ENCODE results near the gene S1PR5.

- TF ChIP-seq, protein P1, sequence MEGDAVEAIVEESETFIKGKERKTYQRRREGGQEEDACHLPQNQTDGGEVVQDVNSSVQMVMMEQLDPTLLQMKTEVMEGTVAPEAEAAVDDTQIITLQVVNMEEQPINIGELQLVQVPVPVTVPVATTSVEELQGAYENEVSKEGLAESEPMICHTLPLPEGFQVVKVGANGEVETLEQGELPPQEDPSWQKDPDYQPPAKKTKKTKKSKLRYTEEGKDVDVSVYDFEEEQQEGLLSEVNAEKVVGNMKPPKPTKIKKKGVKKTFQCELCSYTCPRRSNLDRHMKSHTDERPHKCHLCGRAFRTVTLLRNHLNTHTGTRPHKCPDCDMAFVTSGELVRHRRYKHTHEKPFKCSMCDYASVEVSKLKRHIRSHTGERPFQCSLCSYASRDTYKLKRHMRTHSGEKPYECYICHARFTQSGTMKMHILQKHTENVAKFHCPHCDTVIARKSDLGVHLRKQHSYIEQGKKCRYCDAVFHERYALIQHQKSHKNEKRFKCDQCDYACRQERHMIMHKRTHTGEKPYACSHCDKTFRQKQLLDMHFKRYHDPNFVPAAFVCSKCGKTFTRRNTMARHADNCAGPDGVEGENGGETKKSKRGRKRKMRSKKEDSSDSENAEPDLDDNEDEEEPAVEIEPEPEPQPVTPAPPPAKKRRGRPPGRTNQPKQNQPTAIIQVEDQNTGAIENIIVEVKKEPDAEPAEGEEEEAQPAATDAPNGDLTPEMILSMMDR (IDR thresholded peaks at IDR 0.05): no peak
- no peak for TF ChIP-seq POLR2A (IDR thresholded peaks at IDR 0.05)
Measured at GRCh38 chr19:10550336-10550735, 33.1 kb upstream of the S1PR5 start.

Data from lower leg skin (tissue), 3 donors.